NCI-H1417 treated with DMSO at 0.1 percent for 48 hours (cell line): ENCODE data around the gene ORC3.
"Not testable (repeated sequence)": the region's sequence is repeated elsewhere in the genome, so short reads cannot be mapped to it uniquely, and the experiment has no call there.

Experiments used
- DNase-seq: peaks from one replicate; lab custom pipeline; 2025; lab: John Stamatoyannopoulos, UW

ORC3 gene

DNA sequence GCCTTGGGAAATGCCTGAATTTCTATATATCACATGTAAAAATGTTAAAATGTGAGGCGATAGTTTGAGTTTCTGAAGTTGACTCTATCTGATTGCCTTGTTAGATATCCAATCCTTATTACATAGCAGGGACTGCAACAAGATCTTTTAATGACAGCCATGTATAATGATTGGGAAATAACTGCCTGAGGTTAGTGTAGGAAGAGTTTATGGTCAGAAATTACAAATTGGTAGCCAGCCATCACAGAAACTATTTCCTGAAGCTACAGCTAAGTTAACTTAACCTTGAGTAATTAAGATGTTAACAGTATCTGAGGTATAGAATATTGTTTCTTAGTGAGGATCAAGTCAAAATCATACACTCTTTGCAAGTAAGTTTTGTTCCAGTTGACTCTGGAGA is 71.1 kb downstream of the ORC3 start:
- DNase-seq: no peak

DNA sequence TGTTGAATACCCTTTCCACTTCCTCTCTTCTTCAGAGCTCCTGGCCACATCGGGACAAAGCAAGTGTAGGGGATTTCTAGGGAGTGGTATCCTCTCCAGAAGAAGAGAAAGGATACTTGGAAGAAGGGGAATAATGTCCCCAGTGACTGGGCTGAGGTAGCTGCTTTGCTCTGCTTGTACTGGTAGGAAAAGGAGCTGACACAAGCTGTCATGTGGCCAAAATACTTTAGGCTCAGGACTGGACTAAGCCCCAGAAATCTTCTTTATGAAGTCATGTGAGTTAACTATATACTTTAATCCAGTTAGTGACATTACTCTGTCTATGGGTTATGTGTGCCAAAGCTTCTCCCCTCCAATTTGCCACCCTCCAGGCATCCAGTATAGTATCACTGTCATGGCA is 71.6 kb downstream of the ORC3 start:
- no peak for DNase-seq

DNA sequence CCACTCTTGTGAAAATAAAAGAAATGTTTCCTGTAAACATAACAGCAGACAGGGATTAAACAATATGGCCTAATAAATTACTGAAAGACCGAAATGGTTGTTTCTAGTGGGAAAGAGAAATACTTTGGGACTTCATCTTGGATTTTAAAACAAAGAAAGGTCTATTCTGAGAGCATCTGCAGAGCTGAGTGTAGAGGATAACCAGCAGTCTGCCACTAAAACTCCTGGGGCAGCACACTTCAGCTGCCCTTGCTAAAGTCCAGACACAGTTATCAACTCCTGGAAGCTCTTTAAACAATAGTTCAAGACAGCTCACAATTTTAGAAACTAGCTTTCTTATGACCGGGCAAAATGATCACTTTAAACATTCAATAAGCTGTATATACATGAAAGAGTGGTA is 73.5 kb downstream of the ORC3 start:
- no peak for DNase-seq

DNA sequence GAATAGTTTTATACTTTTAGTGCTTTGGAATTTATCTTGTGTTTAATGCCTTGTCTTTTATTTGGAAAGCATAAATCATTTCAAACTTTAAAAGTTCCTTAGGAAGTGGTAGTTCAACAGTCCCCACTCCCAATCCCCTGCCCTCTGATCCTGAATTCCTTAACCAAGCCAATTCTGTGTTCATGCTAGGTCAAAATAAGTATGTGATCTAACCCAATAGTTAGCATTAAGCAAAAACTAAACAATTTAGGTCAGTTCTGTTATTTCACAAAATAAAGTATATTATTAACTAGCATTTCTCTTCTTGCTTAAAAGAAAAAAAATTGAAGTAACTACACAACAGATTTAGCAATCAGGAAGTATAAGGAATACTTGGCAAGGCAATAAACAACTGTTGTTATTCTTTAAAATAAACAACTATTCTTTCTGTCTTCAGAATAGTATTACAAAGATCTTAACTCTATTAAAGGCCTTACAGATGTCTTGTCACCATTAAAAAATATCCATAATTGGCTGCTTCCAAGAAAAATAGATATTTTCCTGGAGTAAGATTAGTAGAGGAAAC is 75.1 kb downstream of the ORC3 start:
- DNase-seq: no peak

DNA sequence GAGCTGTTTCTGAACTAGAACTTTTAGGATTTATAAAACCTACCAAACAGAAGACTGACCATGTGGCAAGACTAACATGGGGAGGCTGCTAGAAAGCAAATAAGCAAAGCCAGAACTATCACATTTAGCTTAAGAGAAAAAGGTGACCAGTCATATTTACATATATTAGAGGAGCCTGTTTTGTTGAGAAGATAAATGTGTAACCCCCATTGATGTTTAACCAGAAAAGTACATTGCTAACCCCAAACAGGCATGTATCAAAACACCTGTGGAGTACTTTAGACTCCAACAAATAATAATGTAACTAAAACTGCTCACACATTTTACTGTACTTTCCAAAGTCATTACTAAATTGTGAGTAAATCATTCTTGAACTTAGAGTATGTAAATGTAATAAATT is 77.1 kb downstream of the ORC3 start:
- no peak for DNase-seq

DNA sequence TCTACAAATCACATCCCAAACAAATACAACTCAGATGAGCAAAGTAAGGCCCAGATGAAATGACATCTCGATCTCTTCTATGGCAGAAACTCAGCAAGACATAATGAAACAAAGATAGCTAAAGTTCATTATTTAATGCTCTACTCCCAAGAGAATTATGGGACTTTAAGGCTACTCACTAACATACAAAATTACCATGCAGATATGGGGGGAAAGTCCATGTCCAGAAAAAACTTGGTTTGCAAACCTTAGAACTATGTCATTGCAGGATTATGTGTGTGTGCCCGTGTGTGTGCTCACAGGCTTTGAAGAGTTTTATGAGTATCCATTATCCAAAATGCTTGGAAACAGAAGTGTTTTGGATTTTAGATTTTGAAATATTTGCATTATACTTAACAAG is 78.1 kb downstream of the ORC3 start:
- DNase-seq: no peak

DNA sequence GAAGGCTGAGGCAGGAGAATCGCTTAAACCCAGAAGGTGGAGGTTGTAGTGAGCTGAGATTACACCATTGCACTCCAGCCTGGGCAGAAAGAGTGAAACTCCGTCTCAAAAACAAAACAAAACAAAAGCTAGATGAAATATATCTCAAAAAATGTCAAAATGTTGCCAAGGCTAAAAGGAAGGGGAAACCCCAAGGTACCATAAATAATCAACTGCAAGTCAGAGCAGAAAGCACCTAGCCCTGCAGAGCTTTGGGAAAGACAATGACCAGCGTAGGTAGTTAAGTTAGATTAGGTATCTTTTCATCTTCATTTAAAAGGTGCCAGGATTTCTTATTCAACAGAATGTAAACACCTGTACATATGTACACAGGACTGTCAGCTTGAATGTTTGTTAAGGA is 79.1 kb downstream of the ORC3 start:
- DNase-seq: no peak

DNA sequence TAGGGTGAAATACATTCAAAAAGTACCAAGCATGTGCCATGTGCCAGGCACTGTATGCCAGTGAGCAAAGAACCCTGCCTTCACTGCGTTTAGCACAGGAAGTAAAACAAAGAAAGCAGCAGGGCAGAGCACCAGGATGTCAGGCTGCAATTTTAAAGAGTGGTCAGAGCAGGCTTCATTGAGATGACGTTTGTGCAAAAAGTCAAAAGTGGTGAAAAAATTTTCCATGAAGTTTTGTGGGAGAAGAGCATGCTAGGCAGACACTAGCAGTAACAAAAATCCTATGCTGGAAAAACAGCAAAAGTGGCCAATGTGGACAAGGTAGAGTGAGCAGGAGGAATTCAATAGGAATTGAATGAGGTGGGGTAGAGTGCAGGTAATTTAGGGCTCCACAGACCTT is 80.8 kb downstream of the ORC3 start:
- no peak for DNase-seq

DNA sequence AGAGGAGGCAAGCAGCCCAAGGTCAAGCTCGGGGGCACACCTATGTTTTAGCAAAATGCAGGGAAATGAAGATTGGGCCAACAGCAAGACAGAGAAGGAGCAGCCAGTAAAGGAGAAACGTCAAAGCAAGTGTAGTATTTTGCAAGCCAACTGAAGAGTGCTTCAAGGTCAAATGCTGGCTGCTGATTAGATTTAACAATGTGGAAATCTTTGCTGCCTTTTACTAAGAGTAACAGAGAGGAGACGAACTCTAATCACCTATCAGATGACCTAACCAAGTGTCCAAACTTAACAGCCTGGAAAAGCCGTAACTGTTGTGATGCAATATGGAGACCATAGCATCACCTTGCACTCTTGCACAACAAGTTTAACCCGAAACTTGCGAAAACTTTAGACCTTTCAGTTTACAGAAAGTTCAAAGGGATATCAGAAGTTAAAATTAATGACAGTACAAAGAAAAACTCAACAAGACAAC is 81.7 kb downstream of the ORC3 start:
- DNase-seq: no peak

DNA sequence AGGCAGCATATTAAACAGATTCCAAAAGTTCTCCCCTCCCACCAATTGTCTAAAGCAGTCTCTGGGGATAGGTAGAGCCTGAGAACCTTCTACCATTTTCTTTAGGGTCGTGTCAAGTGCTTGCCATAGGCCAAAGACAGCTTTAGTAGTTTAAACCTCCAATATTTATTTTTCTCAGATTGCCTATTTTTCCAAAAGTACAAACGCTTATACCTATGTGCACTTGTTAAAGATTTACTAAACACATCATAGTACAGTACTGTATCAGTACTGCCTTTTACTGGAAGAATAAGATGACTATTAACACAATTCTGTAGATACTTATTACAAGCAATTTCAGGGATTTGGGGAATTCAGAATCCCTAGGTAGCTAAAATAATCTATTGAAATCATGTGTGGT is 82.7 kb downstream of the ORC3 start:
- no peak for DNase-seq

DNA sequence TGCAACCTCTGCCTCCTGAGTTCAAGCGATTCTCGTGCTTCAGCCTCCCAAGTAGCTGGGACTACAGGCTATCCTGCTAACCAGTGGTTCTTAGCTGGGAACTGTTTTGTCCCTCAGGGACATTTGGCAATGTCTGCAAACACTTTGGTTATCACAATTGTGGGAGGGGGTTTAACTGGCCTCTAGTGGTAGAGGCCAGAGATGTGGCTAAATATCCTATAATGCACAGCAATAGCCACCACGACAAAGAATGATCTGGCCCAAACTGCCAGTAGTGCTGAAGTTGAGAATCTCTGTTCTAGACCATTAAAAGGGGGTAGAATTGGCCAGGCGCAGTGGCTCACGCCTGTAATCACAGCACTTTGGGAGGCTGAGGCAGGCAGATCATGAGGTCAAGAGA is 83.3 kb downstream of the ORC3 start:
- no peak for DNase-seq

DNA sequence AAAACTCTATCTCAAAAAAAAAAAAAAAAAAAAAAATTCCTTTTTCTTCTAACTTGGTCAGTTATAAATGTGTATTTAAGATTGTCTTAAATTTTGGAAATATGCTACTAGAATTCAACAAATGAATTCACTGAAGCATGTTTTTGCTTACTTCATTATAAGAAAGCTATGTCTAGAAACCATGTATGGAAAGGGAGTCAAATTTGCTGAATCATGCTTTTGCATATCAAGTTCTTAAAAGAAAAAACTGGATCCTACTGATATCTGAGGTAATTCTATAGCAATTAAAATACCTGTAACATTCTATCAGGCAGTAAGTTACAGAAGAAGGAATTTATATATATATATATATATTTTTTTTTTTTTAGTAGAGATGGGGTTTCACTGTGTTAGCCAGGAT is 84.4 kb downstream of the ORC3 start:
- DNase-seq: no peak

DNA sequence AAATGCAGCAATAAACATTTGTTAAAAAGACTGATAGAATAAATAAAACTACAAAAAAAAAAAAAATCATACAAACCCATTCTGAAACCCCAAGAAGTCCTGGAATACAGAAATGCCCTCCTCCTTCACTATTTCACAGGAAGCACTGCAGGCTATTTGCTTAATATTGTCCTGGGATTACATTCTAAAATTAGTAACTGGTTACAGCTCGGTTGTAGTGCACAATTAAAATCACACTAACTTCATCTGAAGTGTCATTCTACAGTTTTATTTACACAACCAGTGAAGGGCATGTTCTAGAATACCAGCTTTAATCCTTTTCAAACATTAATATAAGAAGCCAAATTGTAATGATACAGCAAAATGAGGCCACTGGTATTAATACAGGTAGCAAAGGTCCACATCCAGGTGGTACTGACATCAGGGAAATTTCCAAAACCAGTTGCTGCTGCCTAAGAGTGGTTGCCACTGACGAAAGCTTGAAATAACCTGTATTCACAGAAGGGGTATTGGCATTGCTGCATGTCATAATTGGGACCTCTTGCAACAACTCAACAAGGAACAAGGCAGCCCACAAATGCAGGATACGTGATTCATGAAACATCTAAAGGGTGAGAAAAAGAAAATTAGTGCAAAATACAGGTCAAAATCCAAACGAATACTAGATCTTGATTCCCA is 85.2 kb downstream of the ORC3 start:
- DNase-seq: no peak

DNA sequence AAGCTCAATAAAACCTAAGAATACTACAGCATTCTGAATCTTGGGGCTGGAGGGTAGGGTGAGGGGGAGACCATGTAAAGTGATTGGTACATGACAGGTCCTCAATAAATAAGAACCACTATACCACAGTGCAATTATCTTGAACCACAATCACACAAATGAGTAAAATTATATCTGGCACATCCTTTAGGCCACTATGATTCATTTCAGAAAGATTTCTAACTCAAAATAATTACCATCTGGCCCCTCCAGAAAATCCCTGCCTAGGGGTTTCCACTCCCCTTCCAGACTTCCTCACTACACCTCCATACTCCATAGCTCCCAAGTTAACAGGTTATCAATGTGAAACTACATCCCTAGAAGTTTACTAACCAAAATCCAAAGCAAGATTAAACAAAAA is 92.4 kb downstream of the ORC3 start:
- DNase-seq: no peak

DNA sequence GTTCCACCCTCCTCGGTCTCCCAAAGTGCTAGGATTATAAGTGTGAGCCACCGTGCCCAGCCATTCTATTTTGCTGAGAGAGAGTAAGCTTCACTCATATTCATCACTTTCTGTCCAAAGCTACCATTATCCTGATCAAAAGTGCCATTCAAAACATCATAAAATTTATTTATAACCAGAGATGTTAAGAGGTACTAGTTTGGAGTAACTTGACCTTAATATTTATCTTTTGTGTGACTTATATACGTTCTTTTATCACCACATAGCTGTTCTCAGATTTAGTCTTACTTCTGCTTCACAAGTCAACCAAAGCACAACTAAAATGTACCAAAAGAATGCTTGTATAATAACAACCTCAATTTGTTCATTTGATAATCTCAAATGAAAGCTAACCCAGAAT is 94.0 kb downstream of the ORC3 start:
- DNase-seq: no peak

DNA sequence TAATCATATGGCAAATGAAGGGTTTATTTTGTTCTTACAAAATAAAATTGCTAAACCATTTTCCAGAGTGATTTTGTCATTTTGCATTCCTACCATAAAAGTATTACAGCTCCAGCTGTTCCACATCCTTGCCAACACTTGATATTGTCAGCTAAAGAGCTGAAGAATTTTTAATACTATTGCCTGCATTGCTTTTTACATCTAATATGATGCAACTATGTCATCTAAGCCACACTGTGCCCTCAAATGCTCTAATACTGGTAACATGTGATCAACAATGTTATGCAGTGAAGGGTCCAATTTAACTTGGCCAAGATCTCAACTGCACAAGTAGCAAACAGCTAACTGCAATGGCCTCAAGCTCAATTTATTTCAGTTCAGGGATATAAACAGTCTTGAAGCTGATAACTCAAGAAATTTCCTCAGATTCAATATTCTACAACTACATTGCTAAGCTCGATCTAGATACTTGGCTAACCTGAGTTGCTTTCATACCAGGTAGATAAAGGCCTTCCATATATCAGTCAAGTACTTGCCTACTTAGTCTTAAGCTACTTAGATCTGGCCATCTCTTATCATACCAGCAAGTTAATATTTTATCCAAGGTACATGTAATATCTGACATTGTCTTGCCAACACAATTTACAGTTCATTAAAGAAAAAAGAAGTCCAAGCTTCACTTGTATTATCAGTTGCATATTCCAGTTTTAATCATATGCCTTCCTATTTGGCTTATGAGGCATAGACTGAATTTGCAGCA is 95.1 kb downstream of the ORC3 start:
- no peak for DNase-seq

DNA sequence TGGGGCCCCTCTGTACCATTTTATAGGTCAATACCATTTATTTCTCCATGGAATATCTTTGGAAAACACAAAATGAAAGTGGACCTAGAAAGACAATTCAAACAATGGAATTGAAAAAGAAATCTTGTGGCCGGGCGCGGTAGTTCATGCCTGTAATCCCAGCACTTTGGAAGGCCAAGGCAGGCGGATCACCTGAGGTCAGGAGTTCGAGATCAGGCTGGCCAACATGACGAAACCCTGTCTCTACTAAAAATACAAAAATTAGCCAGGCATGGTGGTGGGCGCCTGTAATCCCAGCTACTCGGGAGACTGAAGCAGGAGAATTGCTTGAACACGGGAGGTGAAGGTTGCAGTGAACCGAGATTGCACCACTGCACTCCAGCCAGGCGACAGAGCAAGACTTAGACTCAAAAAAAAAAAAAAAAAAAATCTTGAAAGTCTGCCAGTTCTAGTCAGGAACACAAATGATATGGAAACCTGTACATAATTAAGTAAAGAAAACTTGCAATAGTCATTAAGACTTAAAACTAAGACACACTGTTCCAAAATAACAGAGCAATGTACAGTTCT is 96.8 kb downstream of the ORC3 start:
- not testable (repeated sequence) for DNase-seq

DNA sequence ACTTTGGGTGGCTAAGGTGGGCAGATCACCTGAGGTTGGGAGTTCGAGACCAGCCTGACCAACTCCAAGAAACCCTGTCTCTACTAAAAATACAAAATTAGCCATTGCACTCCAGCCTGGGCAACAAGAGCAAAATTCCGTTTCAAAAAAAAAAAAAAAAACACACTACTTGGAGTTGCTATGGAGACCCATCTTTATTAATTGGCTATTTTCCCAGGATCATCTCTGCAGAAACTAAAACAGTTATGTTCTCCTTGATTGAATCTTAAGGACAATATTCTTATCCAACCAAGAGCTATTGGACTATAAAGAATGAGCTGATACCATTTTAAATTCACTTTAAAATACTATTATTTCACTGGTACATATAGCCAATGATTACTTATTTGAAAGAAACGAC is 97.4 kb downstream of the ORC3 start:
- no peak for DNase-seq

DNA sequence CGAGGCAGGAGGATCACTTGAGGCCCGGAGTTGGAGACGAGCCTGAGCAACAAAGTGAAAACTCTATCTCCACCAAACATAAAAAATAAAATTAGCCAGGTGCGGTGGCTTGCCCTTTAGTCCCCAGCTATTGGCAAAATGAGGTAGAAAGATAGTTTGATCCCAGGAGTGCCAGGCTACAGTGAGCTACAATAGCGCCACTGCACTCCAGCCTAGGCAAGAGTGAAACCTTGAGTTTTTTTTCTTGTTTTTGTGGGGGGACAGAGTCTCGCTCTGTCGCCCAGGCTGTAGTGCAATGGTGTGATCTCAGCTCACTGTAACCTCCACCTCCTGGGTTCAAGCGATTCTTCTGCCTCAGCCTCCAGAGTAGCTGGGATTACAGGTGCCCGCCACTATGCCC is 98.0 kb downstream of the ORC3 start:
- DNase-seq: not testable (repeated sequence)

DNA sequence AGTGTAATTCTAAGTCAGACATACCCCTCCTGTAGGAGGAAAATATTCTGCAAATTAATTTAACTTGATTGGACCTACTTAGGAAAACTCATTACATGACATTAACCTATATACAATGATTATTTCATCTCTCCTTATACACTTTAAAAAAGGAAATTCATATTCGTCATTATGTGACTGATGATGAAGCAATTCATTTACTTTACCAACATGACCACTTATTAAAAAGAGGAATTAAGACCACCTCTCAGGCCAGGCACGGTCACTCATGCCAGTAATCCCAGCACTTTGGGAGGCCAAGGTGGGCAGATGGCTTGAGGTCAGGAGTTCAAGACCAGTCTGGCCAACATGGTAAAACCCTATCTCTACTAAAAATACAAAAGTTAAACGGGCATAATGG is 100.5 kb downstream of the ORC3 start:
- DNase-seq: no peak

DNA sequence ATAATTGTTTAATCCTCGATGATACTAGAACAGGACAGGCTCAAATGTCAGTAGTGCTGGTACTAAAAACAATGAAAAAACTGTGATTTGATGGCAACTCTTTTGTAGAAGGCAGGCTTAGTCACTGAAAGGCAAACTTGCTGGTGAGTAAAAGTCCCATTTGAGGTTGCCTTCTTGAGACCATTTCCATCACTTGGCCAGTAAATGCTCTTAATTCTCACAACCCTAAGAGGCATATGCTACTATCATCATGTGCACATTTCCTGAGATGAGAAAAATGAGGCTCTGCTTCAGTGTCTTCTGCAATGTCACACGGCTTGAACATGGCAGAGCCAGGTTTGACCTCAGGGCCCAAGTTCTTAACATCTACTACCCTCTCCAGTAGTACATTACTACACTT is 102.2 kb downstream of the ORC3 start:
- no peak for DNase-seq

DNA sequence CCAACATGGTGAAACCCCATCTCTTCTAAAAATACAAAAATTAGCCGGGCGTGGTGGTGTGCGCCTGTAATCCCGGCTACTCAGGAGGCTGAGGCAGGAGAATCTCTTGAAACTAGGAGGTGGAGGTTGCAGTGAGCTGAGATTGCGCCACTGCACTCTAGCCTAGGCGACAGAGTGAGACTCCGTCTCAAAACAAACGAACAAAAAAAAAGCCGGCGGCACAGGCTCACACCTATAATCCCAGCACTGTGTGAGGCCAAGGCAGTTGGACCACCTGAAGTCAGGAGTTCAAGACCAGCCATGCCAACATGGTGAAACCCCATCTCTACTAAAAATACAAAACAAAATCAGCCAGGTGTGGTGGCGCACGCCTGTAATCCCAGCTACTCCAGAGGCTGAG is 106.9 kb downstream of the ORC3 start:
- not testable (repeated sequence) for DNase-seq
